Measurements from ENCODE around the gene MCM6.
"Not testable (repeated sequence)": the region's sequence is repeated elsewhere in the genome, so short reads cannot be mapped to it uniquely, and the experiment has no call there.

Gene MCM6

DNA sequence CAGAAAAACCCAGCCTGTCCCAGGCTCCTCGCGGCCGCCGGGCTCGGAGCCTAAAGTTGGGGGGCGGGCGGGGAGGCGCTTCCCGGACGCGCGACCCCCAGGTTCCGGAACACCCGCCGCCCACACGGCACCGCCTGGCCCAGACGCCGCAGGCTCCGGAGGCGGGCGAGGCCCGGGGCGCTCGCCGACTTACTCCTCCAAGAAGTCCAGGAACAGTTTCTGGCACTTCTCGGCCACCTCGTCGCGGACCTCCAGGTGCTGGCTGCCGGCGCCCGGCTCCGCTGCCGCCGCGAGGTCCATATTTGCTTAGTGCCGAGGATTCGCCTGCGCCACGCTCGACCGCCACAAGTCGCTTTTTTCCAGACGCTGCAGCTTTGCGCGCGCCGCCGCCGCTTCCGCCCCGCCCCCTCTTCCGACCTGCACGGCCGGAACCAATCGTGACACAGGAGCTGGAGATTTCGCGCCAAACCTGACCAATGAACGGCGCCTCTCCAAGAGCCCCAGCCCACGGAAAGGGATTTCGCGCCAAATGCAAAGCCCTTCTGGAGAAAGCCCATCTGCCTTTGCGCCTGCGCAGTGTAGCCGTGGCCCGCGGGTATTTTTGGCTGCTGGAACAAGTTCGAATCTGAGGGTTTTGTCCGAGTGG is at the start of gene MCM6:
MCM6 (minus strand) TSS at position 378 of the 646 bp plus-strand sequence; CDS start at position 300, 78 bp downstream.
- DNase-seq = peak; percentile 96

DNA sequence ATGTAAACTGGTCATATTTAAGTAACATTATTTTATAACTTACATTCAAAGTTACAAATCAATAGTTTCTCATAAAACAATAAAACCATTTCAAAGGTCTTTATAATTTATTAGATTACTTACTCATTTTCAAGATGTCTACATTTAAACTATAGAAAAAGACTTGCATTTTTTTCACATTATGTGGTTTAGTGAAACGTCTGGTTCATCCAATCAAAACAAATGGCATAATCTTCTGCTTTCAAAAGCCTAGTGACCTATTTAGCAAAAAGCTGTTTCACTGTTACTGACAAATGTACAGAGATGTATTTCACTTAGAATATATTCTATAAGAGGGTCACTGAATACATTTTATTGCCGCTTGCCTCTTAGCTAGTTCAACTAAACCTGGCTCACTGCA is 49.3 kb upstream of the MCM6 start:
- DNase-seq = no peak

DNA sequence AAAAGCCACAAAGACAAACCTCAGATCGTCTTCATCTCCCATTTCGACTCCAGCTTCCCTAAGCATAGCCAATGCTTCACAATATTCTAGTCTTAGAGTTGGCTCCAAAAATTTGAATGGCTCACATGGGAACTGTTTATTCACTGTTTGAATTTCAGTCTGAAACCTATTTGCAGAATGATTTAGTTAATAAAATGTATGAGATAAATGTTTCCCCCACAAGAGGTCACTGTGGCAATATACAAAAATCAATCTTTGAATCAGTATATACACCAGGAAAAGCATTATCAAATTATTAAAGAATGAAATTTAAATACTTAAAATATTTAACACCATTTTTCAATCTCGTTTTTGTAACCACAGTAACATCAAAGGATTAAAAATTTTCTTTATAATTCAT is 40.0 kb upstream of the MCM6 start:
- peak; percentile 26 for DNase-seq

DNA sequence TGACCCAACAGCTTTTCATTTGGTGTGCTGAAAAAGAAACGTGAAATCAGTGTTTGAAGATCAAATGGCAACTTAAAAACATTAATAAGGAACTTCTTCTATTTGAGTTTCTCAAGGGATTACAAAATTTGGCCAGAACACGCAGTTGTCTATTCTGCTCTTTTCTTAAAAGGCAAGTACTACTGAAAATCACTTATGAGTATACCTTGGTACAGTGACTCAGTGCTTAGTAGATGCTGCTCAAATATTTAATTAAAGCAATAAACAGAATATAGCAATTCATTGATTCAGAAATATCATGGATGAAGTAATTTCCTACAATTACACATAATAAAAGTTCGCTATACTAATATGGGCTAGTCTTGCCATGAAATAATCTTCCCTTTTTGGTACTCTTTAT is 38.2 kb upstream of the MCM6 start:
- DNase-seq = no peak

DNA sequence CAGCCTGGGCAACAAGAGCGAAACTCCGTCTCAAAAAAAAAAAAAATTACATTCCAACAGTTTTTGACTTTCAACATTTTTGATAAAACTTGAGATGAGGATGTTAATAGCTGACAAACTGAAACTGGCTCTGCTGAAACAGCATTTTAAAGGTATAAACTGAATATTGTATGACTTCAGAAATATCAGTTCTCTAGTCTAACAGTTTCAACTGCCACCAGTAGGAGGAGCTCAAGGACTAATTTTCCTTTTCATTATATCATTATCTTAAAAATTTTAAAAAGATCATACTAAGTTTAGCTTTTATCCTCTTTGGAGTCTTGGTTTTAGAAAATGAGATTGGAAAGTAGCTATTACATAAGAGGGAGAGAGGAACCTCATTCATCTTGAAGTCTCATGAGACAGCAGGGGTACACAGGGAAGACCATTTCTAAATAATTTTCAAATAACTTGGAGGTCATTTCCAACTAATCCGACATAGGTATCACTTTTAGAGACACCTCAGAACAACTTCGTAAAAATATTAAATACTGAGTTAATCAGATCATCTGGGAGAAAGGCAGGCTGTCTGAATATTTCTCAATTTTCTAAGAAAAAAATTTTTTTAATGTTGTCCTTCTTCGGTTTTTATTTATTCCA is 37.6 kb upstream of the MCM6 start:
- peak; percentile 39 for DNase-seq

DNA sequence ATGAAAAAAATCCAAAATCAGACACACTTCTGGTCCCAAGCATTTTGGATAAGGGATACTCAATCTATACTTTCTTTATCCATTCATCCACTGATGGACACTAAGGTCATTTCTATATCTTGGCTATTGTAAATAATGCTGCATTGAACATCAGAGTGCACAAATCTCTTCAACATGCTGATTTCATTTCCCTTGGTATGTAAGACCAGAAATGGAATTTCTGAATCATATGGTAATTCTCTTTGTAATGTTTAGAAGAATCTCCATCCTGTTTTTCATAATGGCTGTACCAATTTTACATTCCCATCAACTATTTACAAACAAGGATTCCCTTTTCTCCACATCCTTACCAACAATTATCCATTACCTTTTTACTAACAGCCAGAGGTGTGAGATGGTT is 33.7 kb upstream of the MCM6 start:
- peak; percentile 47 for DNase-seq

DNA sequence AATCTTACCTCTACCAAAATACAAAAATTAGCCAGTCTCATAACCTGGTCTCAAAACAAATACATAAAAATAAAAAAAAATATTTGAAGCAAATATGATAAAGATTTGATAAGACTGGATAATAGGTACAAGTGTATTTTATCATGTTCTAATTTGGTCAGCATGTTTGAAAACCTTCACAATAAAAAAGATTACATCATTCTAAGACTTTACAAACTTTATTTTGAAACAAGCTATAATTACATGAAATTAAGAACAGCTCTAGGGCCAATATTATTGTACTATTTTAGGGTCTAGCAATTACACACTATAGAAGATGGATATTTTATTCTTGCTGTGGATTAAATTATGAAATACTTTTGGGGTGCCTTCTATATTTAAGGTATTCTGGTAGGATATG is 29.4 kb upstream of the MCM6 start:
- DNase-seq = no peak

DNA sequence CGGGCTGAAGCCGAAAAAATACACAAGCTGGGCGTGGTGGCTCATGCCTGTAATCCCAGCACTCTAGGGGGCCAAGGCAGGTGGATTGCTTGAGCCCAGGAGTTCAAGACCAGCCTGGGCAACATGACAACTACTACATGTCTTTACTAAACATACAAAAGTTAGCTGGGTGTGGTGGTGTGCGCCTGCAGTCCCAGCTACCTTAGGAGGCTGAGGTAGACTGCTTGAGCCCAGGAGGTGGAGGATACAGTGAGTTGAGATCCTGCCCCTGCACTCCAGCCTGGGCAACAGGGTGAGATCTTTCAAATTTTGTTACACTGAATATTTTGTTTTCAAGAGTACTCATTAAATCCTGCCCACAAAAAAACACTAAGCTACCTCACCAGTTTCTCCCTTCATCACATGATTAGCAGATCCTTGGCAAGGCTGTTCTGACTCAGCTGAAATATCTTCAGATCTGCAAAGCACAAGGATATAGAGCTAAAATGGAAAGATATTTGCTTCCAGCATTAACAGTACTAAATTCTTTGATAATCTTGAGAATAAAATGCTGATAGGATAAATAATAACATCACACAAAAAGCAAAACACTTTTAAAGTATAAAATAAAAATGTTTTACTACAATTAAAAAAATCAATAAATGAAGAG is 28.2 kb upstream of the MCM6 start:
- peak; percentile 27 for DNase-seq

DNA sequence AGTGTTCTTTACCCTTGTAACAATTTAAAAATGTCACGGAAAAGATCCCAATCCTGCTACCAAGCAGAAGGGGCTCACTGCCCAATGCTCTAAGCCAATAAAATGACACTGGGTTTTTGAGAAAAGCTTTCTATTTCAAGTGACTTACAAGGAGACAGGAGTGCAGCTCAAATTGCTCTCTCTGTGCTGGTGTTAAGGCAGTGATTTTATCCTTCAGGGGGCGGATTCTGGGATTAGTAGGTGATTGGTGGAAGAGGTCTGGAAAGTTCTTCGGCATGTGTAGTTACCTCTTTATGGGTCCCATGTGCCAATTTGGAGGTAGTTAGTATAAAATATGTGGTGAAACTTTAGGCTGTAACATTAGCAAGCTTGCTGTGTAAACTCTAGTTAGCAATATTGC is 27.4 kb upstream of the MCM6 start:
- DNase-seq = no peak

DNA sequence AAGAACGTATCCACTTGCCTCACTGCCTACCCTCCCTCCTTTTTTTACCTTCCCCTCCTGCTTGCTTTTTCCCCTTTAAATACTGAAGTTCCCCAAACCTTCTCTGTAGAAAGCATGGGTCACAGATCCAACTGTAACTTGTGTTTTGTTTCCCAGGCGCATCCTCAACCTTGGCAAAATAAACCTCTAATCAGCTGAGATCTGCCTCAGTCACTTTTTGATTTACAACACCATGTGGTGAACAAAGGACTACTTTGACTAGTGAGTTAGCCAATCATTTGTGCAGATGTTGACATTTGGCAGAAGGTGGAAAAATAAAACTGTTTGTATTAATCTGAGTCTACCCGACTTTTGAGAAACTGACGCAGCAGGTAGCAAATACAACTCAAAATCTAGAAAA is 23.3 kb upstream of the MCM6 start:
- DNase-seq = no peak

DNA sequence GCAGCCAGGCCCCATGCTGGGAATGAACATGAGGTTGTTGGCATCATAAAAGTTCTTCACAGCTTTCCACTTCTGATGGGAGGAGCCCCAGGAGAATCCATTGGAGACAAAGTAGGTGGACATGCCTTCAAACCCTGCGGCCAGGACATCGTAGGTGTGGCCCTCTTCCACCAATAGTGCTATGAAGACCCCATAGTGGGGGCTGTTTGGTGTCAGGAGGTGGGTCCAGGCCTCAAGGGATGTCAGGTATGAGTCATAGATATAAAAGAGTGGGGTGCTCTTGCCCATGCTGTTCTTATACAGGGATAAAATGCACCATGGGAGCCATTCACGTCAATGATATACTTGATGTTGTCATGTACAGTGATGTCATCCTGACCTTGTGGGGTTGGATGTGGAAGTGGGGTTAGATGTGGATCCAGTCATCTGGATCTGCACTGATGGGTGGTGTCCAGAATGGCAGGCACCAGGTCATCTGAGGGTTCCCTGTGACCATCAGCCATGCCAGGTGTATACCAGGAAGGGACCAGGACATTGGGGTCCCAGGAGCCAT is 22.1 kb upstream of the MCM6 start:
- no peak for DNase-seq

DNA sequence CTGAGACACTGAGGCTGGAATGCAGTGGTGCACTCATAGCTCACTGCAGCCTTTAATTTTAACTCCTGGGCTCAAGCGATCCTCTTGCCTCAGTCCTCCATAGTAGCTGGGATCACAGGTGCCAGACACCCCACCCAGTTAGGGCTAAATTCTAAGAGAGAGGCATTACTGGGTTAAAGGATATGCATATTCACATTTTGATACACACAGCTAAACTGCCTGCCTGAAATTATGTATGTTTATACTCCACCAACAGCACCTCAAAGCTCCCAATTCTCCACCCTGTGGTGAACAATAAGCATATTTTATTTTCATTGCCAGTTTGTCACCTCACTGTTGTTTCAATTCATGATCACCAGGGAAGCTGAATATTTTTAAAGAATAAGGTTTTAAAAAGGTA is 18.7 kb upstream of the MCM6 start:
- no peak for DNase-seq

DNA sequence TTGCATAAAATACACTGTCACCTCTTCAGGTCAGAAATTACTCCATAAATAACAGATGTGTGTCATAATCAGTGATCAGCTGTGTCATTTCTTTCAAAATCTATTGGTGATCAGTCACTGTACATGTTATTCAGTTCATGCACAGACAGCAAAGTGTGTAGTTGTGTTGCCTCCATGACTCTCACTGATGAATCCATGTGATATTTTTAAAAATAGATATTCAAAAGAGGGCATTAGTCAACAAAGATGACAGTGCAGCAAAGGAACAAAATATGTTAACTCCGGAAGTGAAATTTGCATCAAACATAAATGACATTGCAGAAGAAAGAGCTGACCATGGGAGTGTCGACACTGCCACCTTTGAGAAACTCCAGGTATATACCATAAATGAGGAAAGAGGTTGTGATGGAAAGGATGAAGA is 17.1 kb upstream of the MCM6 start:
- DNase-seq = no peak

DNA sequence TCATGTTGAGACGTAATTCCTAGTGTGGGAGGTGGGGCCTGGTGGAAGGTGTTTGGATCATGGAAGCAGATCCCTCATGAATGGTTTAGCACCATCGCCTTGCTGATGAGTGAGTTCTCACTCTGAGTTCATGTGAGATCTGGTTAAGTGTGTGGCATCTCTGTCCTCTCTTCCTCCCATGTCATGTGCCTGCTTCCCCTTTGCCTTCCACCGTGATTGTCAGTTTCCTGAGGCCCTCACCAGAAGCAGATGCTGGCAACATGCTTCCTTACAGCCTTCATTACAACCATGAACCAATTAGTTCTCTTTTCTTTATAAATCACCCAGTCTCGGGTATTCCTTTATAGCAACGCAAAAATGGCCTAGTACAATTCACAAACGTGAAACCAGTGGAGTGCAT is 14.6 kb upstream of the MCM6 start:
- DNase-seq = no peak

DNA sequence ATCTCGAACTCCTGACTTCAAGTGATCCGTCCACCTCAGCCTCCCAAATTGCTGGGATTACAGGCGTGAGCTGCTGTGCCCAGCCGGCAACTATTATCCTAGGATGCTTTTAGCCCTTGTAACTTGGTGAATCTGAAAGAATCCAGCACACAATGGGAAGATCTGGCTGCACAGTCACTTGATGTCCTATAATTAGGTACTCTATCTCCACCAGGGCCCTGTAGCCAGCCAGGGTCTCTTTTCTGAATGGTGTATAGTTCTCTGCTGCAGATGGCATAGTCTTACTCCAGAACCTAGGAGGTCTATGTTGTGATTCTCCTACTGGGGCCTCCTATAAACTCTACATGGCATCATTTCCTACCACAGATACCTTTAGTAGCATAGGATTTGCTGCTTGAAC is 13.9 kb upstream of the MCM6 start:
- DNase-seq = no peak

DNA sequence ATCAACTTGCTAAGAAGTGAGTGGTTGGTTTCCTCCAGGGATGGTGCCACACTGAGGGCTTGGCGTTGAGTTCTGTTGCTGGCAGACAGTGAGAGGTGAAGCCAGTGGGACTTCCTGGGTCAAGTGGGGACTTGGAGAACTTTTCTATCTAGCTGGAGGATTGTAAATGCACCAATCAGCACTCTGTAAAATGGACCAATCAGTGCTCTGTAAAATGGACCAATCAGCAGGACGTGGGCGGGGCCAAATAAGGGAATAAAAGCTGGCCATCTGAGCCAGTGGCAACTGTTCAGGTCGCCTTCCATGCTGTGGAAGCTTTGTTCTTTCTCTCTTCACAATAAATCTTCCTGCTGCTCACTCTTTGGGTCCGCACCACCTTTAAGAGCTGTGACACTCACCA is 12.3 kb upstream of the MCM6 start:
- not testable (repeated sequence) for DNase-seq

DNA sequence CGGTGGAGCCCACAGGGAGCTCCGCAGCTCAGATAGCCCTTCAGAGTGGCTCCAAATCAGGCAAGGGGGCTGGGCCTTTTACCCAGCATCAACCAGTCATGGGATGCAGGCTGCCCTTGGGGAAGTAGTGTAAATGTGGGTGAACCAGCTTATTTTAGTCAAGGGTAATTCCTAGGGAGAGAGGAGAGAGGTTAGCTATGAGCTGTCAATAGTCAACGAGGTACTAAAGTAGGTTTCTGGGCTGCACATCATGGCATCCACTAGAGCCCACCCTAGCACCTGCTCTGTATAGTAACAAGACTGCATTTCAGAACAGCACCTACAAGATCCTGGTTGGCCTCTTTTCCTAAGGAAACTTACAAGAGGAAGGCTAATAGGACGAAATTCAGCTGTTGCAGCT is 9.5 kb upstream of the MCM6 start:
- DNase-seq = no peak

DNA sequence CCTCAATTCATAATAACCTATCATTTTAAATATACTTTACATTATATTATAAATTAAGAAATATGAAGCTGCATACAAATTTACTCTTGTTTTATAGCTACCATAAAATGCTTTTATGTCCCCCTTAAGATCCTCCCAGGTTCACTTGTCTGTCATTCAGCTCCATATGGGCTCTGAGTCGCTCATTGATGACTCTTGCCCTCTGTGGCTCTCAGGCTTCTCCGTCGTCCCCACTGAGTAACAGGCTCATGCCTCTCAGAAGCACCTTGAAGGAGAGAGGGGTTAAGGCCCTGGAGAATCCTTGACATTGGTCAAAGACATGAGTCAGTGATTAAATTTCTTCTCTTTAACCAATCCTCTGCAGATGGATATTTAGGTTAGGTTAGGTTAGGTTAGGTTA is 6.2 kb upstream of the MCM6 start:
- DNase-seq = no peak

DNA sequence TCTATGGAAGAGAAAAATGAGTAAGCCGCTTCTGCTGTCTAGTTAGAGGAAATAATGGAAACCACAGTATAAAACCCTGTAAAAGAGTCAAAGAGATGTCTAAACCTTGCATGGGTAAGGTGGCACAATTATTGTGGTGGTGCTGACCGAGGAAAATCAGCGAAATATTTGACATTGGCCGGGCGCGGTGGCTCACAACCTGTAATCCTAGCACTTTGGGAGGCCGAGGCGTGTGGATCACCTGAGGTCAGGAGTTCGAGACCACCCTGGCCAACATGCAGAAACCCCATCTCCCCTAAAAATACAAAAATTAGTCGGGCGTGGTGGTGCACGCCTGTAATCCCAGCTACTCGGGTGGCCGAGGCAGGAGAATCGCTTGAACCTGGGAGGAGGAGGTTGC is 527 bp upstream of the MCM6 start:
- DNase-seq = not testable (repeated sequence)

DNA sequence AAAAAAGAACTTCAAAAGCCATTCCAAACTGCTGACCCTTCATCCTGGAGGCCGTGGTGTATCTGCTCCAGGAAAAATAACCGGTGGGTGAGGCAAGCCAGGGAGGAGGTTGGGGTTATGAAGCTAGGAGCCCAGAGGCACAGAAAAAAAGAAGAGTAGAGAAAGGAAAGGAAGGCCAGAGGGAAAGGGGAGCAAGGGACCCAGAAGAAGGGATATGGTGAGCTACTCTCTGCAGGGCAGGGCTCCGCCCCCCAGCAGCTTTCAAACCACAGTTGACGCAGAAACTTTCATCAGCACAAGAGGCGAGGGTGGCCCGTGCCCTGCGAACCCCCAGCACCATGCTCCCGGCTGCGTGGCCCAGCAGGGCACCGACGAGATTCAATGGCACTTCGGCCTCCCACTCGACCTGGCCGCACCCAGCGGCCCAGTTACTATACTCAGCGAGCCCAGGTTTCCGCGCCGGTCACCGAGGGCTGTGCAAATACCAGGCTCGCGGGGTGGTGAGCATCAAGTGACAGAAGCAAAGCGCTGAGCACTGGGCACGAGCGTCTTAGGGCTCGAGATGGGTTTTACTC is 665 bp downstream of the MCM6 start:
- peak; percentile 47 for DNase-seq

DNA sequence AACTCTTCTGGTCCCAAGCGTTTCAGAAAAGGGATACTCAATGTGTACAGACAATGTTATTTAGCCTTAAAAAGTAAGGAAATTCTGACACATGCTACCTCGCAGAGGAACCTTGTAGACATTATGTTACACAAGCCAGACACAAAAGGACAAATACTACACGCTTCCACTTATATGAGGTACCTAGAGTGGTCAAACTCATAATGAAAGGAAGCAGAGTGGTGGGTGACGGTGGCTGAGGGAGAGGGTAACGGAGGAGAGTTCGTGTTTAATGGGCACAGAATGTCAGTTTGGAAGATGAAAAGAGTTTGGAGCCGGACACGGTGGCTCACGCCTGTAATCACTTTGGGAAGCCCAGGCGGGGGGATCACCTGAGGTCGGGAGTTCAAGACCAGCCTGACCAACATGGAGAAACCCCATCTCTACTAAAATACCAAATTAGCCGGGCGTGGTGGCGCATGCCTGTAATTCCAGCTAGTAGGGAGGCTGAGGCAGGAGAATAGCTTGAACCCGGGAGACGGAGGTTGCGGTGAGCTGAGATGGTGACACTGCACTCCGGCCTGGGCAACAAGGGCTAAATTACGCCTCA is 1.4 kb downstream of the MCM6 start:
- no peak for DNase-seq

DNA sequence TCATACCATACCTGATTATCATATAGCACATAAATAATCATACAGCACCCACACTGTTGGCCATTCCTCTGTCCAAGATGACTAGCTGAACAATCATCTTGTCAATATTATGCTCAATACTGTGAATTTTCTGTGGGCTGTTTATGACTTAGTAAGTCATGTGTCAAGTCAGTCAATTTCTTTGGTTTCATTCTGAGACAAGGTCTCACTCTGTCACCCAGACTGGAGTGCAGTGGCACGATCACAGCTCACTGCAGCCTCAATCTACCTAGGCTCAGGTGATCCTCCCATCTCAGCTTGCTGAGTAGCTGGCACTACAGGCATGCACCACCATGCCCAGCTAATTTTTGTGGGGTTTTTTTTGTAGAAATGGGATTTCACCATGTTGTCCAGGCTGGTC is 5.7 kb downstream of the MCM6 start:
- no peak for DNase-seq

DNA sequence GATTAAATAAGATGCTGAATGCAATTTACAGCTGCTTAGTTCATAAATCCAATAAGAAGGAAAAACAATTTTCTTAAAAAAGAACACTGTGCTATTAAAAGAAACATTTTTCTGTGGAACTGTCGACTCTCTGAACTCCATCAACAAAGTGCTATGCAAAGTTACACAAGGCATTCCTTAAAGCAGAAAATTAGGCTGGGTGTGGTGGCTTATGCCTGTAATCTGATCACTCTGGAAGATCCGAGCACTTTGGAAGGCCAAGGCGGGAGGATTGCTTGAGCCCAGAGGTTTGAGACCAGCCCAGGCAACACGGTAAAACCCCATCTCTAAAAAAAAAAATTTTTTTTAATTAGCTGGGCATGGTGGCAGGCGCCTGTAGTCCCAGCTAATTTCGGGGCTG is 13.0 kb downstream of the MCM6 start:
- DNase-seq = no peak

DNA sequence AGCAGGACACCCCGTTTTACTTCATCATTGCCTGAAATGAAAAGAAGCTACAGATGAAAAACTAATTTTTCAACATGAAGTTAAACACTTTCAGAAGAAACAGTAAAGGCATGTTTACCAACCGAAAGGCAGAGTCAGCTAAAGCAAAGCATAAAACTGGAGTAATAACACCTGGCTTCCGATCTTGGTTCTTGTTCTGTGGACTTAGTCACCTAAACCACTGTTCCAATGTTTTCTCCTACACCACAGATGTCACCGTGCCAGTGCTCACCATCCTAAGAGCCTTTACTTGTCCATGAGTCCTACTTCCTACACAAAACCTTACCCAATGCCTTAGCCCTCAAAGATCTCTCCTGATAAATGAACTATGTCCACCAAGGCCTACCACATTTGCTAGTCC is 13.5 kb downstream of the MCM6 start:
- DNase-seq = no peak

Data from HCEC 1CT (cell line).